Forelimb muscle (tissue), 1 donor: Measurements from ENCODE around the gene MCMBP. TPM values are rescaled to one million over a fixed set of nuclear protein-coding genes. Genes with fewer than 3 reads are reported as not detected.
"Not testable (repeated sequence)": the region's sequence is repeated elsewhere in the genome, so short reads cannot be mapped to it uniquely, and the experiment has no call there.

ENCODE experiments used
- DNase-seq: peaks from one replicate; pipeline ENCODE4 v3.0.0-alpha.2; 2013; ENCODE audit warnings: low read depth
- polyA plus RNA-seq: library from polyadenylated mRNA; unstranded; fragments of 120-200 nt; gene quantifications from one replicate; pipeline ENCODE4 v1.2.1, GENCODE V29; 2013; ENCODE audit not compliant: insufficient read length

Gene MCMBP
- polyA plus RNA-seq, 1 donor = 33.6 TPM

DNA sequence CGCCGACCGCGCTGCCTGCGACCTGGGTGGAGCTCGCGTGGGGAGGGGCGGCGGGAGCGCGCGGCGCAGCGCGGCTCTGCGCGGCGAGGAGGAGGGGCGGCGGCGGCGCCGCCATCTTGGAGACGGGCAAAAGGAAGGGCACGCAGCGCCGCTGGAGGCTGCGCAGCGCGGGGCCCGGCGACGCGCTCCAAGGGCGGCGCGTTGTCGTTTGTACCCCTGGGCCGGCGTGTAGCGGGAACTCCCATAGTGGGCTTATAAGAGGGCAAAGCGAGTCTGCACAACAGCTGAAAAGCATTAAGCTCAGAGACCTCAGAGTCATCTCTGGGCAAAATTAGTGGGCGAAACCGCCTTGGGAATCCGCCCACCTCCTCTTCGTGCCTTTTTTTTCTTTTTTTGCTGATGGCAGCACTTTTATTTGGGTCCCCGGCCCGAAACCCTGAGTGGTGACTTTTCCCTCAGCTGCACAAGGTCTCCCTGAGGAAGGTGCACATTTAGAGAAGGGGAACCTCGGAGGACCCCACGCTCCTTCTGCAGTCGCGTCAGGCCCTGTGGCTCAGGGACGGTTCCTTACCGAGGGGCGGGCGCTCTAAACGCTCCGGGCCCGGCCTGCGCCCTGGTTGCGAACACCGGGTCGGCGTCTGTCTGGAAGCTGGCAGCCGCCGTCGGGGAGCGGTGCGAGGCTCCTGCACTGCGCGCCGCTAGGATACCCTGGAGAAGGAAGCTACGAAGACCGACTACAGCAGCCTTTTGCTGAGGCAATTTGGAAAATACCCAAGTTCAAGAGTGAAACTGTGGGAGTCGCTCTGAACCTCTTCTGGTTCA lies 428 bp upstream of the MCMBP start:
- peak; percentile 86 for DNase-seq

DNA sequence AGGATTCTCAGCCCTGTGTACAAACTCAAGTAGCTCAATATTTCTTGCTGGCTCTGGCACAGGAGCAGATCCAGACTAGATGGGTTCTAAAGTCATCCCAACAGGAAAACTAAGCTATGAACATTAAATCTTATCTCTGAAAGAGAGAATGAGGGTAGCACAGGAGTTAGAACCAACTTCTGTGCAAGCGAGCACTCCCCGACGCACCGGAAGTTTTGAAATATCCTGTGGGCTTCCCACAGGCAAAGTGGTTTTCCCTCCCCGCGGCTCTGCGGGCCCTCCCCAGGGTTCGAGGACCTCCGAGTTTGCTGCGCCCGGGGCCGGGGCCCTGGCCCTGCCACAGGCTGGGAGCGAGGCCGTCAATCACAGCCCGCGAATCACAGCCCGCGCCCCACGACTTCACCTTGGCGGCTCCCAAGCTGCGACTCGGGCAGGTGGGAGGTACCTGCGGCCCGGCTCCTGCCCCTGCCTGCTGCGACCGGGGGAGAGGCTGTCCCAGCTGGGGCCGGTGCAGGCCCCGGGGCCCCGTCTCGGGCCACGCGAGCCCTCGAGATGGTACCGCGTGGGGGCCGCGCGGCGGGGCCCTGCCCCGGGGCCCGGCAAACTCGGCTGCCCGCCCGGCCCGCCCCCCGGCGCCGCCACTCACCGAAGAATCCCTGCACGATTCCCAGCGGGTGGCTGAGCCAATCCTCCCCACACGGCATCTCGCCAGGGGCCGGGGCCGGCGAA lies 598 bp downstream of the MCMBP start:
- DNase-seq = no peak

DNA sequence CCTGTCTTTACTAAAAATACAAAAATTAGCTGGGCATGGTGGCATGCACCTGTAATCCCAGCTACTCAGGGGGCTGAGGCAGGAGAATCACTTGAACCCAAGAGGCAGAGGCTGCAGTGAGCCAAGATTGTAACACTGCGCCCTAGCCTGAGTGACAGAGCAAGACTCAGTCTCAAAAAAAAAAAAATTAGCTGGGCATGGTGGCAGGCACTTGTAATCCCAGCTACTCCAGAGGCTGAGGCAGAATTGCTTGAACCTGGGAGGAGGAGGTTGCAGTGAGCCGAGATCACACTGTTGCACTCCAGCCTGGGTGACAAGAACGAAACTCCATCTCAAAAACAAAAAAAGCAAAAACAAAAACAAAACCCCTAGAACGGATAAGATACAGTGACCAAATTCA lies 3.2 kb downstream of the MCMBP start:
- DNase-seq = not testable (repeated sequence)

DNA sequence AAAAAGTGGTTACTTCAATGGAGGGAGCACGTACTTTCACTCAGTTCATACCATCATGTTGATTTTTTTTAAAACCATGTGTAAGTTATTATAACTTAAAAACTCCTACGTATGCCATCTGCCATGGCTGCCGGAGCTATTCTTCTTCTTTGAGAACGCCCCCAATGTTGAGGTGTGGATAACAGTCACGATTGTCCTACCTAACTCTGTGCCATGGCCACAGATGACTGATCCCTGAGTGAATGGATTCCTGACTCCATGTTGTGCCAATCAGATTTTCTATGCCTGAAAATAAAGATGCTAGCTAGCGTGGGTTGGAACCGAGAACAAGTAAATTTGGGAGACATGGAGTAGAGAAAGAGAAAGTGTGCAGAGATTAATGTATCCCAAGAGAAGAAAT lies 5.3 kb downstream of the MCMBP start:
- DNase-seq = no peak

DNA sequence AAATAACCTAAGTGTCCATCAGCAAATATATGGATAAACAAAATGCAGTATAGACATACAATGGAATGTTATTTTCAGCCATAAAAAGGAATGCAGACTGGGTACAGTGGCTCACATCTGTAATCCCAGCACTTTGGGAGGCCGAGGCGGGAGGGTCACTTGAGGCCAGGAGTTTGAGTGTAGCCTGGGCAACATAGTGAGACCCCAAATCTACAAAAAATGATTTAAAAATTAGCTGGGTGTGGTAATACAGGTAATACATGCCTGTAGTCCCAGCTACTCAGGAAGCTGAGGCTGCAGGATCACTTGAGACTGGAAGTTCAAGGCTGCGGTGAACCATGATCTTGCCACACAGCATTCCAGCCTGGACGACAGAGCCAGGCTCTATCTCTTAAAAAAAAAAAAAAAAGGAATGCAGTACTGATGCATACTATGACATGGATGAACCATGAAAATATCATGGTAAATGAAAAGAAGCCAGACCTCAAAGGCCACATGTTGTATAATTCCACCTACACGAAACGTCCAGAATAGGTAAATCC lies 6.9 kb downstream of the MCMBP start:
- DNase-seq = no peak

DNA sequence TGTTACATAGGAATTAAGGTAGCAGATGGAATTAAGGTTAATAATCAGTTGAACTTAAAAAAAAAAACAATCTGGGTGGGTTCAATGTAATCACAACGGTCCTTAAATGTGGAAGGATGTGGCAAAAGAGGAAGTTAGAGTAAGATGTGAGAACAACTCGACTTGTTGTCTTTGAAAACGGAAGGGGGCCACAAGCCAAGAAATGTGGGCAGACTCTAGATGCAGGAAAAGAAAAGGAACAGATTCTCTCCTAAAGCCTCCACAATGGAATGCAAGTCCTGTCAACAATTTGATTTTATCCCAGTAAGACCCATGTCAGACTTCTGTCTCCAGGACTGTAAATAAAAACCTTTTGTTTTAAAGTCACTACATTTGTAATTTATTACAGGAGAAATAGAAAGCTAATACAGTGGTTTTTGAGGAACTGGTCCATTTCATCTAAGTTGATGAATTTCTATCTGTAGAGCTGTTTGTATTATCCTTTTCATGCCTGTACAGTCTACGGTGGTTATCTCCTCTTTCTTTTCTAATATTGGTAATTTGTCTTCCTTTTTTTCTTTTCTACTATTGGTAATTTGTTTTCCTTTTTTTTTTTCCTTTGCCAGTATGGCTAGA lies 8.6 kb downstream of the MCMBP start:
- no peak for DNase-seq

DNA sequence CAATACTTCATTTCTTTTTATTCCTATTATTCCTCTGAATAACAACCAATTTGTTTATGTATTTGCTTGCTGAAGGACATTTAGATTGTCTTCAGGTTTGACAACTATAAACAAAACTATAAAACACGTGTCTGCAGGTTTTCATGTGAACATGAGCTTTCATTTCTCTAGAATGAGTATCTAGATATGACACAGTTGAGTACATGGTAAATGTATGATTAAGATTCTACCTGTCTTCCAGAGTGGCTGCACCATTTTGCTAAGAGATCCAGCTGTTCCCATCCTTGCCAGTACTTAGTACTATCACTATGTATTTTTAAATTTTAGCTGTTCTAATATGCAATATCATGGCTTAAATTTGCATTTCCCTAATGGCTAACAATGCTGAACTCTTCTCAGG lies 10.1 kb downstream of the MCMBP start:
- DNase-seq = no peak

DNA sequence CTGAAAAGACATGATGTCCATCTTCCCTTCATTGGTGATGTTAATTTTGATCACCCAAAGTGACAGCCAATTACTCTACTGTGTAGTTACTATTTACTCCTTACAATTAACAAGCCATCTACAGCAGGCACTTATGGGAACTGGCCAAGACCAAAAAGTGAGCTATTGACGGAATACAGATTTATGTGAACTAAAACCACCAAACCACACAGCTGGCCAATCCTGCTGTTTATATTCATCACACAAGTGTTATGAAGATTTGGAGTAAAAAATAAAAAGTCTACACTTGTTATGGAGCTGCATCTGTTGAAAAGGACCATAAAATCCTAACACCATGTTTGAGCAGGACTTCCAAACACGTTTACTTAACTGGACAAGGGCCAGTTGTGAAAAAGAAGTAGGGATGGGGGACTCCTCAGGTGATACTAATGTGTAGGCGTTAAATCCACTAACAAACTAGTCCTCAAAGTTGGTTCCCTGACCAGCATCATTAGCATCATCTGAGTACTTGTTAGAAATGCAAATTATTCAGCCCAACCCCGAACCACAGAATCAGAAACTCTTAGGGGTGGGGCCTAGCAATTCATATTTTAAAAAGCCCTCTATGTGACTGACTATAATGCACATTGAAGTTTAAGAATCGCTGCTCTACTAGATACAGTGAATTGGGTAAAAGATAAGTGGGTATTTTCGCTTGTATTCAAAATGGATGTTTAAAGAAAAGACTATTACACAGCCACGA lies 11.6 kb downstream of the MCMBP start:
- DNase-seq = no peak

DNA sequence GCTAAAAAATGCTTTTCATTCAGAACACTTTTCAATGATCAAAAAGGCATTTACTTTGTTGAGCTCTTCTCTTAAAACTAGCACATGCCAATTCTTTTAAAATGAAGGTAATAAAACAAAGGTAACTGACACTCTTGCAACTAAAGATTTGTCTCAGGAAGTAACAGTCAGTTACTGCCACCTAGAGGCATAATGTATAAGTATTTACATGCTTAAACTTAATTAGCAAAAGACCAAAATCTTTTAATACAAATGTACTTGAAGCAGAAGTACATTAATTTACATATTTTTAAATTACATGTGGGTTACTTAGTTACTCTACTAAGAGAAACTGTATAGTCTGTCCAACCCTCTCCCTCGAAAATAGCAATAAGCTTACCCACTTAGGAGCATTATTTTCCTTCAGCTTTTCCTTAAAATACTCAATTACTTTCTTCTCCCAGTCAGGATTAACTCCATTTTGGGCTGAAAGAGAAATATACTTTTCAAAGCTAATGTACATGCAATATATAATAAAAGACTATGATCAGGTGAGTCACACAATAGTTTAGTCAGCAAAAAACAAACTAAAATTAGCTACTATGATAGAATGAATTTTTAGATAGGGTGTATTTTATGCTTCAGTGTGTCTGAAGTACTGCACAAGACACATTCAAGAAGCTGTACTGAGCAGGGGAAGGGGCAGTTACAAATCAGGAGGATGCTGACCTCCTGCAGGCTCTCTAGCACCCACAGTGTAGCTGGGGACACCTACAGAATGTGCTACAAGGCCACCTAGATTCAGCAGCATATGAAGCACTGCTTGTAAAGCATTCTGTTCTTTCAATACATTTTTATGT lies 13.0 kb downstream of the MCMBP start:
- no peak for DNase-seq

DNA sequence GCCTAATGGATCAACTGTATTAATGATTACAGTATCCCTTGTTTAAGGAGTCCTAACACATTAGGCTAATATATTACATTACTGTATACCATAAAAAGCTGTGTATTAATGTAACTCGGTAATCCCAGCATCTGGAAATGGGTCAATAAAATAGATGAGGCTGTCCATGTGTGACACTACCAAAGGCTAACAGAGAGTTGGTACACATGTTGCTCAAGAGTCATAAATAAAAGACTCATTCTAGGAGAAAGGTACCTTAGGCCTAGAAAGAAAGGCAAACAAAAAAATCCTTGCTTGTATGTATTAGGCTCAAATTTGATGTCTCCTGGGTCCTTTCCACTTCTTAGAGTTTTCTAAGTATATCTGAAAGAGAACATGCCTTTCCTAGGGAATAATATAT lies 14.6 kb downstream of the MCMBP start:
- no peak for DNase-seq

DNA sequence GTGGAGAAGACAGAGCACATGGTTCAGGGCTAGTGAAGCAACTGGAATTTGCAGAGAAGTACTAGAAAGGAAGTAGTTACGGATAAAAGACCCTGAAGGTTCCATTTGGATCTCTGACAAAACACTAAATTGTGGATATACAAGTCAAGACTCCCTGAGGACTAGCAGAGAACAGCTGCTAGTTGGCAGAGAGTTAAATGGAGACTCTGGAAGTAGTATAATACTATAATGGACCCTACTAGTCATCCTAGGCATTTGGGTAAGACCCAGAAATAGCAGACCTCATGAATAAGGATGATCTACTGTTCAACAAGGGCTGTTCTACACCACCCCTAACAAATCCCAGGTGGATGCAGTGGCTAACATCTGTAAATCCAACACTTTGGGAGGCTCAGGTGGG lies 19.1 kb downstream of the MCMBP start:
- no peak for DNase-seq

DNA sequence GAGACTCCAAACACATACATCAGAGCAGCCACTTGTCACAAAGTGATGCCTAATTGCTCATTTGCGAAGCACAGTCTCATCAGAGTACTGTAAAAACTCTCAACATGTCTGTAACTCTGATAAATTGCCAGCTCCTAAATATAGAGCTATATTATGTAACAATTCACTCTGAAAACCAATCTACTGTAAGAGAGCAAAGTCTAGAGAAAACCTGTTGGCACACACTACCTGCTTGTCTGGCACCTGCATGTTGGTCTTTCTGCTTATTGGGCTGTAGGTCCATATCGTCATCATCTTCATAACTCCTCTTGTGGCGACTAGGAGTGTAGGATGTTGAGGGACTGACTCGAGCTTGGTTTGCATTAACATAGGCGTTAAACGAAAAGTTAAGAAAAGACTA lies 19.8 kb downstream of the MCMBP start:
- no peak for DNase-seq

DNA sequence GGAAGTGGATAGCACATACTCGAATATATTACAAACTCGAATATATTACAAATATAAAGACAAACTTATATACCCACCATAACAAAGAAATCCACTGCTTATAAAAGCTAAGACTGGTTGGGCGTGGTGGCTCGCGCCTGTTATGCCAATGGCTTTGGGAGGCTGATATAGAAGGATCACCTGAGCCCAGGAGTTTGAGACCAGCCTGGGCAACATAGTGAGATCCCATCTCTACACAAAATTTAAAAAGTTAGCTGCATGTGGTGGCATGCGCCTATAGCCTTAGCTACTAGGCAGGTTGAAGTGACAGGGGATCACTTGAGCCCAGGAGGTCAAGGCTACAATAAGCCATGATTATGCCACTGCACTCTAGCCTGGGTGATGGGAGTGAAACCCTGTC lies 20.4 kb downstream of the MCMBP start:
- no peak for DNase-seq

DNA sequence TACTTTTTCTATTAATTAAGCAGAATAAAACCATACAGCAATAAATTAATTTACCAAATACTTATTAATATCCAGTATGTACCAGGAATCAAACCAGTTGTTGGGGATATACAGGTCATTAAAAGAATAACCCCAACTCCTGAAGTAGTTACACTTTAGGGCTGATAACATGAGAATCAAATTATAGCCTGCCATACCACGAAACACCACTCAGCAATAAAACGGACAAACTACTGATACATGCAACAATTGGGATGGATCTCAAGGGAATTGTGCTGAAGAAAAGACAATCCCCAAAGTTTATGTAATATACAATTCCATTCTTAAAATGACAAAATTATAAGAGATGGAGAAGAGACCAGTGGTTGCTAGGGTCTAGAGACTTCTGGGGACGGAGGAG lies 22.7 kb downstream of the MCMBP start:
- DNase-seq = no peak

DNA sequence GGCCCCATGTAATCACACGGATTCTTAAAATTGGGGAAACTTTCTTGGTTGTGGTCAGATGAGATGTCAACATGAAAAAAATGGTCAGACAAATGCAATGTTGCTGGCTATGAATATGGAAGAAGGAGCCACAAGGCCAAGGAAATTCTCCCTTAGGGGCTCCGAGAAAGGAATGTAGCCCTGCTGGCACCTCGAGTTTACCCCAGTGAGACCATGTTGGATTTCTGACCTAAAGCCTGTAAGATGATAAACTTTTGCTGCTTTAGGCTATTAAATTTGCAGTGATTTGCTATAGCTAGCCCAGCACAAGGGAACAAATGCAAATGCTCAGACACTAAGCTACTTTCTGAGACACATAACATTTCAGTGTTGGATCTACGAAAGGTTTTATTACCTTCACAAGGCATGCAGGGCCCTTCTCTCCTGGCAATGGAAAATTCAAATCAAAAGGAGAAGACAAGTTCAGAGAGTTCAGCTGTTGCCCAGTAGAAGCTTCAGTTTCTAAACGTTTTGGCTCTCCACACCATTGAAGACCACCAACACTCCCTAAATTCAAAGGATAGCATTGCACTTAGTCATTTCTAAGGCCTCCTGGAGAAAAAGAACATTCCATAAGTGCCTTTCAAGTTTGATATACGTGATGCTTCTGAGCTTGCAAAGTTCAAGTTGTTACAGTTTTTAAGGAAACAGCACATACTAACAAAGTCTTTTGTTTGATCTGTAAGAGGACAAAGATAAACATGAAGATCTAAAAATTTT lies 23.4 kb downstream of the MCMBP start:
- DNase-seq = no peak

DNA sequence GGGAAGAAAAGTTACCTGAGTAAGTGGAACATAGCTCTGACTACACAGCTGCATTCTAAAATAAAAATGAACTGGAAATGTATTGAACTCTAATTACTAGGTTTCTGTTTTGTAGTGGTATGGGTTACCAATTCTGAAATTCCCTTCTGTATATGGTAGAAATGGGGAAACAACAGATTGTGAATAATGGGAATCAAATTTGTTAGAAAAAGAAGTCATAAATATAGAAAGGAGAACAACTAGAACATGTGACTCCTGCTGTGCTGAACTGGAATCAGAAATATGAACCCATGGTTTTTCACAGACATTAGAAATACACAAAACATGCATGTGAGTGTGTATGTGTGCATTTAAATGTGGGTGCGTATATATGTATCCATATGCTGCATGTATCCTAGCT lies 27.0 kb downstream of the MCMBP start:
- DNase-seq = no peak

DNA sequence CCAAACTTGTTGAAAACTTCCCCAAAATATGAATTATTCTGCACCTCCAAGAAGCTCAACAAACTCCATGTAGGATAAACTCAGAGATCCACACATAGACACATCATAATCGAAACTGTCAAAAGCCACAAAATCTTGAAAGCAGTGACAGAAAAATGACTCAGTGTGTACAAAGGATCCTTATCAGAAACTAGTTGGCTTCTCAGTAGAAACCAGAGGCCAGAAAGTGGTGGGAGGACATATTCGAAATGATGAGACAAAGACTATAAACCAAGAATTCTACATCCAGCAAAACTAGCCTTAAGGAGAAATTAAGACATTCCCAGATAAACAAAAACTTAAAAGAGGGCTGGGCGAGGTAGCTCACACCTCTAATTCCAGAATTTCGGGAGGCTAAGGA lies 38.5 kb downstream of the MCMBP start:
- no peak for DNase-seq

DNA sequence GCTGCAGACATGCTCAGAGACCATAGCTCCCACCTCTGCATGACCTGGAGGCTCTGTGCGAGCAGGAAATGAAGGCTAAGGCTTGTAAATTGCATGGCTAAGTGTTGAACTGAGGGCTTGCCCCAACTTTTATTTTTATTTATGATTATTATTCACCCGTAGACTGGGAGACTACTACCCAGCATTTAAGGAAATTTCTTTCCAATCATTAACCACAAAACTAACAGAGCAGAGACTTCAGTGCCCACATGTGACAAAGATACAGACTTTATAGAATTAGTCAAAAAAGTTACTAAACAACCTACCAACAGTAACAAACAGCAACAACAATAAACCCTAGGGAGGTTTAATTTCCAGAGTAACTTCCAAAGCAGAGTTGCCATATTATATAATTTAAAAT lies 39.7 kb downstream of the MCMBP start:
- DNase-seq = no peak

DNA sequence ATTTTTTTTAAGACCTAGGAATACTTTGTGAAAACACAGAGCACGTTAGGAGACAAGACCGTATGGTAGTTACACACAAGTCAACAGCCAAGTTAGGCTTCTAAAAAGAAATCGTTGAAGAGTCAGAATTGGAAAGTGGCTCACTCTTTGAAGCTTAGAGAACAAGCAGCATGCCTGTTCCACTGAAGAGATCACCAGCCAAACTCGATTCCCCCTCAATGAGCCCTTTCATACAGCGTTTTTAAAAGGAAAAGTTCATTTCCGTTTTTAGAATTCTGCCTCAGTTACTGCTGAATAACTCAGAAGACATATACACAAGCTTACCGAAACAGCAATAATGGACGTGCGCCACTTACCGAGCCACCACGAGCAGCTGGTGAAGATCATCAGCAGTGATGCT lies 41.0 kb downstream of the MCMBP start:
- no peak for DNase-seq

DNA sequence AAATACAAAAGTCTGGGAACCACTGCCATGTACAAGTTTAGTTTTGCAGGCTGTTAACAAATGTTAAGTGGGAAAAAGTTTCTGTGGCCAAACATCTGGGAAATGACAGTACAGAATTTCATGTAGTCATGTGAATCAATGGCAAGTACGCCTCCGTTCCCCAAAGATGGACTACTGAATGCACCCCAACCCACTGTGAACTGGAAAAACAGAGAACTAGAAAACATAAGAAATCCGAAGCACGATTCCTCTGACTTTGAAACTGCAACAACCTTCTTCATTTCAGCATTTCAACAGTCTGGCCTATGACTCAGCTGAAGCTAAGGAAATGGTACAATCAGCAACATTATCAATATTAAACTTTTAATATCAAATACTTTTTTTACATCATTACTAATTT lies 41.8 kb downstream of the MCMBP start:
- DNase-seq = no peak
